GM21367 (cell line): ENCODE results near the gene ACSF3.
"Not testable (repeated sequence)": the region's sequence is repeated elsewhere in the genome, so short reads cannot be mapped to it uniquely, and the experiment has no call there.

ENCODE experiments used
- ATAC-seq: cut with Tn5 transposase; IDR thresholded peaks from one replicate; pipeline ENCODE4 v1.9.1; 2021; ENCODE audit not compliant: unreplicated experiment

Gene ACSF3

GRCh38 chr16:89156740-89157645 is 63.3 kb downstream of the ACSF3 start:
- ATAC-seq: no peak

GRCh38 chr16:89157778-89158177 is 64.1 kb downstream of the ACSF3 start:
- no peak for ATAC-seq

GRCh38 chr16:89159066-89159849 is 65.6 kb downstream of the ACSF3 start:
- ATAC-seq: no peak

- ATAC-seq: no peak
These were observed 66.2 kb downstream of the ACSF3 start for GRCh38 chr16:89159850-89160354.

GRCh38 chr16:89160977-89161701 is 67.5 kb downstream of the ACSF3 start:
- ATAC-seq: no peak

- no peak for ATAC-seq
These were observed 68.4 kb downstream of the ACSF3 start for GRCh38 chr16:89161763-89162713.

- ATAC-seq: no peak
These were observed 69.6 kb downstream of the ACSF3 start for GRCh38 chr16:89163297-89163696.

- ATAC-seq: no peak
These were observed 70.8 kb downstream of the ACSF3 start for GRCh38 chr16:89164436-89164835.

- ATAC-seq: no peak
These were observed 71.4 kb downstream of the ACSF3 start for GRCh38 chr16:89164847-89165680.

- ATAC-seq: not testable (repeated sequence)
These were observed 72.0 kb downstream of the ACSF3 start for GRCh38 chr16:89165681-89165979.

- no peak for ATAC-seq
These were observed 73.2 kb downstream of the ACSF3 start for GRCh38 chr16:89166696-89167424.

GRCh38 chr16:89167425-89167941 is 73.8 kb downstream of the ACSF3 start:
- ATAC-seq: no peak

GRCh38 chr16:89168381-89169189 is 74.9 kb downstream of the ACSF3 start:
- no peak for ATAC-seq

- ATAC-seq: no peak
These were observed 76.1 kb downstream of the ACSF3 start for GRCh38 chr16:89169778-89170177.

GRCh38 chr16:89170346-89171215 is 76.9 kb downstream of the ACSF3 start:
- ATAC-seq: no peak
